Activated T-helper 1 cell treated with anti-CD3 and anti-CD28 coated beads, Interleukin-2, amount 50 U/mL, for 16 hours (primary cell): ENCODE measurements around the gene AGPAT3.

Experiments used
- DNase-seq, 2 donors: peaks; one replicate each; pipeline ENCODE4 v3.0.0-alpha.2; 2020; ENCODE audit warnings: low read depth in 1 of 2, low spot score in 1 of 2

Gene AGPAT3

GRCh38 chr21:43861706-43862105, 3.3 kb upstream of the AGPAT3 start:
- no peak for DNase-seq

DNA sequence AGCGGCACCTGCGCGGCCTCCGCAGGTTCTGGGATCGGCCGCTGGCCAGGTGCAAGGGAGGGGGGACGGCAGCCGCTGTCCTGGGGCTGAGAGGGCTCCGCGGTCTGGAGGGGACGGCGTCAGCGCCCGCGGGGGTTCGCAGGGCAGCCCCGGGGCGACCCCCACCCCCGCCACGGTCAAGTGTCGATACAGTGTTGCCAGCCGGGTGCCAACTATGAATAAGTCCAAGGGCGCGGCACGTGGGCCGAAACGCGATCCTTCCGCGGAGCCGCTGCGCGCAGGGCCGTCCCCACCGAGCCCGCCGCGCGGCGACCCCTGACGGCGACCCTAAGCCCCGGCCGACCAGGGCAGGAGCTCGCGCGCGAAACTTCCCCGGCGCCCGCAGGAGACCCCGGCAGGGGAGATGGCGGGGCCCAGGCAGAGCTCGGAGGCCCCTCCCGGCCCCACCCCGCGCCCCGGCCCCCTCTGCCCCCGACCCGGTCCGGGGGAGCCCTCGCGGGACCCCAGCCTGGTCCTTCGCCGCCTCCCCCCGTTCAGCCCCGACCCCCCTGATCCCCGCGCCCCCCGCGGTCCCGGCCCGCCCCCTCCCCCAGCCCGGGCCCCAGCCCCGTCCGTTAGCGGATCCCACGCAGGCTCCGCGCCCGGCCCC, 586 bp upstream of the AGPAT3 start:
- peak in 1 of 2 donors; percentile 17 for DNase-seq

DNA sequence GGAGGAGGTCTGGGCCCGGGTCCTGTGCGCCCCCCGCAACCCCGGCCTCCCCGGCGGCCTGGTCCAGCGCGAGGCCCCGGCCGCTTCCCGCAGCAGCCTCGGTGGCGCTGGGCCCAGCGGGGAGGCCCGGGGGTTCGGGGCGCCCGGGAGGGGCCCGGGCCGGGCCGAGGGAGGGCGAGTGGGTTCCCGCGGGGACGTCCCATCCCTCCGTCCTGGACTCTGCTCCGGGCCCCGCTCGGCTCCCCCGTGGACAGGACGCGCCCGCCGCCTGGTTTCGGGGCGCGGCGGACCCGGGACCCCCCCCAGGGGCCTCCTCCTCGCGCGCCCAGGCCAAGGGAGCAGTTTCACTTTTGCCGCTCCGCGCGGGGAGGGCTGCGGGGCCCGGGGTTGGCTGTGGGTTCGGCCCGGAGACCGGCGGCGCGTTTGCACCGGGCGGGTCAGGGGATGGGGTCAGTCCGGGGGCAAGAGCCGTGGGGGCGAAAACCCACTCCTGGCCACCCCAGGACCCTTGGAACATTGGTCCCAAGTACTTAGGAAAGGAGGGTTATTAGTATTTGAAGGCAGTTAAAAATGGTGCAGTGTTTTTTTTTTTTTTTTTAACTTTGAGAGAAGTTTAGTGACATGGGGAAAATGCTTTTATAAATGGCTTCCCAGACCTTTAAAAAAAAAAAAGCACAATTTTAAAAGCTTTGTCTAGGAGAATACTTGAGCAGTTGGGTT, 677 bp downstream of the AGPAT3 start:
- DNase-seq = peak in 1 of 2 donors; percentile 31

GRCh38 chr21:43866260-43866629, 1.2 kb downstream of the AGPAT3 start:
- peak in 1 of 2 donors; percentile 11 for DNase-seq

DNA sequence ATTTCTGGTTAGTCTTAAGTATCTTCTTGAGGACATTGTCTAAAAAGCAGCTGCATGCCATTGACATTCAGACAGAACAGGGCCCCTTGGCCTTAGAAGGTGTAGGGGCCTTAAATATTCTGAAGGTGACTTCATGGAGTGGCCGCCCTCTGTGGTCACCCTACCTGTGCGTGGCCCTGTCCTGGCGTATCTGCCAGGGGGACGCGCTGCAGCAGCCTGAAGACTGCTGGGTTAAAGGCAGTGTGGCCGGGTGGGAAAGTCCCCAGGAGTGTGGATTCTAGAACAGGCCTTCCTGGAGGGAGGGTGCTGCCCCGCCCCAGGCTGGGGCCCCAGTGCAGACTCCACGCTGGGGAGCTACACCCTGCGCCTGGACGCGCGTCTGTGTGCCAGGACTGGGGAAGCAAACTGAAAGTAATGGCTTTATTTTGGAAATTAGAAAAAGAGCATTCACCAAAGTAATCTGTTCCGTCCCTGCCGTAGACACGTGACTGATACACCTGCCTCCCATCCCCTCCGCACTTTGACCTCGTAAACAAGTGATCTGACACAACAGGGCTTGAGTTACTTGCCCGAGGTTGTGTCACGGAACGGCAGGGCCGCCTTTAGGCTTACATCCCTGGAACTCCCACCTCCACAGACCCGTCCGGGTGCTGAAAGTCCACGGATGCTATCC, 1.8 kb downstream of the AGPAT3 start:
- peak in 1 of 2 donors; percentile 43 for DNase-seq

GRCh38 chr21:43867332-43867703, 2.3 kb downstream of the AGPAT3 start:
- no peak for DNase-seq

GRCh38 chr21:43867948-43868347, 2.9 kb downstream of the AGPAT3 start:
- DNase-seq = no peak

- no peak for DNase-seq
Observed at GRCh38 chr21:43868461-43868860, 3.4 kb downstream of the AGPAT3 start.

- no peak for DNase-seq
Observed at GRCh38 chr21:43869486-43870325, 4.7 kb downstream of the AGPAT3 start.

DNA sequence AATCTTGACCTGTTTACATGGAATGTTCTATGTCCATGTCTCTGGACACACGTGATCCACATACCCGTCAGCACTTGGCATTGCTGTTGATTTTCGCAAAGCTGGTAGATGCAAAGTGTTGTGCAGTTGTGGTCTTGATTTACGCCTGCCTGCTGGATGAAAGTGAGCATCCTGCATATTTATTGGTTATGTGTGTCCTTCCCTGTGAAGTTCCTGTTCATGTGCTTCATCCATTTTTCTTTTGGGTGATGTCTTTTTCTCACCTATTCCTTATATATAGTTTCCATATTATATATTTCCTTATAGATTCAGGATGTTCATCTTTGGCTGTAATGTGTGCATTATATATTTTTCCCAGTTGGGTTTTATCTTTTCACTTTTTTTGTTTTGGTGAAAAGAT, 6.5 kb downstream of the AGPAT3 start:
- no peak for DNase-seq

- DNase-seq = no peak
Observed at GRCh38 chr21:43872531-43873197, 7.6 kb downstream of the AGPAT3 start.

DNA sequence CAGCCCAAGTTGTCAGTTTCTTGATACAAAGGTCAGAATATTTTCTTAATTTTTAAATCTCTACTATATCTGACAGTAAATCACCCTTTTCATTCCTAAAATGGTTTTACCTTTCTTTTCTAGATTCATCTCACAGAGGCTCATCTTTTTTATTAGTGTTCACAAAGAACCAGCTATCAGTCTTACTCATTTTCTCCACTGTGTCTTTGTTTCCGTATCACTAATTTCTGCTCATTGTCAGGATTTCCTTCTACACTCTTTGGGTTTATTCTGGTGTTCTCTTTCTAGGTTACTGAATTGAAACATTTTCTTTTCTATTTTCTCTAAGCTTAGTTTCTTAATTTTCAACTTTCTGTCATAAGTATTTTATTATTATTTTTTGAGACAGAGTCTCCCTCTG, 8.7 kb downstream of the AGPAT3 start:
- DNase-seq = no peak

GRCh38 chr21:43874085-43874805, 9.2 kb downstream of the AGPAT3 start:
- no peak for DNase-seq

- DNase-seq = no peak
Observed at GRCh38 chr21:43876605-43877004, 11.6 kb downstream of the AGPAT3 start.

GRCh38 chr21:43877936-43878575, 13.0 kb downstream of the AGPAT3 start:
- DNase-seq = no peak

DNA sequence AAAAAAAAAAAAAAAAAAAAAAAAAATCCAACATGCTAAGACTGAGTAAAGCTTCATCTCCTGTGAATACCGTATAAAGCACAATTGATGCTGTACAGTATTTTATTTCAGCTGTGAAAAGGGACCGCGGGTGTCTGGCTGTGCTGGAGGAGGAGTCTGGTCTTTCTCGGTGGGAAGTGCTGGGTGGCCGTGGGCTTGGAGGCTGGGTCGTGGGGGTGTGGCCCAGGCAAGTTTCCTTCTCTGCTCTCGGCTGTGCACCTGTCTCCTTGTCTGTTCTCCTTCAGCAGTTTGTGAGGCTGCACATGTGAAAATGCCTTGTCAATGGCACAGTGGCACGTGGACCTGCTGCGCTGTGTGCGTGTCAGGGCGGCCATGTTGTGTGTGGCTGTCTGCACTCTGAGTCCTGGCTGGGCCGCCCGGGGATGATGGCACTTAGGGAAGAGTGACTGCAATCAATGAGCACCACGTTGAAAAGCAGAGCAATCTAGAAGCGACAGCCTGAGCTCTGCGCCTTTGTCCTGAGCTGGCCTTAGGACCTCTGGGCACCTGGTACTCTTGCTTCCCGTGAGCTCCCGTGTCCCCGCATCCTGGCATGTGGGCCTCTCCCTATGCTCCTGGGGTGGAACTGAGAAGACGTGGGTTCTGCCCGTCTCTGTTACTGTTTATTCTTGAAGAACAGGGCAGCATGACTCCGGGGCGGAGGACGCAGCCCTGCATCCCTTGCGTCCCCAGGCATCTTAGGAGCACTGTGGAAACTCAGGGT, 14.5 kb downstream of the AGPAT3 start:
- DNase-seq = no peak

GRCh38 chr21:43880111-43880985, 15.3 kb downstream of the AGPAT3 start:
- DNase-seq = no peak

GRCh38 chr21:43881283-43881682, 16.3 kb downstream of the AGPAT3 start:
- DNase-seq = no peak
